GM19043 (cell line): ENCODE data around the gene RTP1.
"Not testable (repeated sequence)": the region's sequence is repeated elsewhere in the genome, so short reads cannot be mapped to it uniquely, and the experiment has no call there.

Source experiments
- ATAC-seq: cut with Tn5 transposase; IDR thresholded peaks from one replicate; pipeline ENCODE4 v1.9.1; 2021; ENCODE audit warnings: low read depth; ENCODE audit not compliant: unreplicated experiment

Gene RTP1

DNA sequence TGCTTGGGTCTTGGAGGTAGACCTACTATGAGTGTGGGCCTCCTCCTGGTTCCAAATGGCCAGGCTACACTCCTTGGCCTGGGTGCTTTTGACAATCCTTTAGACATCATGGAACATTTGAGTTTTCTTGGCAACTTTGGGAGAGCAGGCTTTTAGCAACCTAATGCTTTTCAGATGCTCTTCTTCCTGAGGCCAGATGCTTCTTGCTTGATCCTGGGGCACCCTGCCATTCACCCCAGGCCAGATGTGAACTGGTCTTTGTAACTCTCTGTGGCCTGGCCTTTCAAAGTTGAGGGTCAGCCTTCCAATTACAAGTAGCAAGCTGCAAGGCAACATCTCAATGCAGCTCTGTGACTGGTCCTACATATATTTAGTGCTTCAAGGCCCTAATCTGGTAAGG is 40.5 kb downstream of the RTP1 start:
- ATAC-seq, result no peak

DNA sequence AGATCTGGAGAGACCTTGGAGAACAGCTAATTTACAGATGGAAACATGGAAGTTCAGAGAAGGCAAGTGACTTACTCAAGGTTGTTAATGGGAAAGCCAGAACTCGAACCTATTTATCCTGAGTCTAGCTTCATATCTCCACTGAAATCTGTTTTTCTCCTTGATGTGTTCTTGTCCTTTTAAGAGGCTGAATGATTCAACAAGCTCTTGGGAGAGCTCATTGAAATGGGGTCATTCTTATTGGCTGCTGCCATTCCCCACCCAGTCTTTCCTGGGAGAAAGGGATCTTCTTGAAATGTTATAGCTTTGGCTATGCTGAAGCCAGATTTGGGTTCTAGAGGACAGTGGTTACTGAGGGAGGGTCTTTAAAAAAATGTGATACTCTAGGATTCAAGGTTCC is 41.0 kb downstream of the RTP1 start:
- ATAC-seq, result no peak

- ATAC-seq, result not testable (repeated sequence)
These were observed 41.5 kb downstream of the RTP1 start for GRCh38 chr3:187238835-187239234.

GRCh38 chr3:187242435-187242834 is 45.1 kb downstream of the RTP1 start:
- no peak for ATAC-seq

DNA sequence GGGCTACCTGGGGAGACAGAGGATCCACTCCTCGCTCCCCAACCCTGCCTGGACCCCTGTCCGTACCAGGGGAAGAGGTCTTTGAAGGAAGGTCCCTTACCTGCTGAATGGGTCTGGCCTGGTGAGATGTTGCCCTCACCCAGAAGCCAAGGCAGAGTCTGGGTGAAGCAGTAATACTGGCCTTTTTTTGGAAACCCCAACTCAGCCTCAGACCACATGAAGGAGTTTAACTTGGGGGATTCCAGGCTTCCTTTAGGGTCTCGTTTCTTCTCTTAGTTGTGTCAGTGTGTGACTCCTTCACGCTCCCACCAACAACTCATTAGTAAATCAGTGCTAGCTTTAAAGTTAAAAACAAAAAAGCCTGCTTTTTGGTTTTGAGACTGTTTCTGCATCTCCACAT is 45.6 kb downstream of the RTP1 start:
- no peak for ATAC-seq

GRCh38 chr3:187243933-187244524 is 46.7 kb downstream of the RTP1 start:
- ATAC-seq, result no peak

- no peak for ATAC-seq
These were observed 50.1 kb downstream of the RTP1 start for GRCh38 chr3:187247398-187247797.
